Dedifferentiated amniotic fluid mesenchymal stem cell (primary cell): ENCODE measurements around the gene CTNNA2.

Experiments
- DNase-seq: peaks from one replicate; pipeline ENCODE4 v3.0.0-alpha.2; 2016; ENCODE audit errors: extremely low spot score

The CTNNA2 gene

GRCh38 chr2:80482276-80482675, 969.4 kb downstream of the CTNNA2 start:
- DNase-seq, result no peak

DNA sequence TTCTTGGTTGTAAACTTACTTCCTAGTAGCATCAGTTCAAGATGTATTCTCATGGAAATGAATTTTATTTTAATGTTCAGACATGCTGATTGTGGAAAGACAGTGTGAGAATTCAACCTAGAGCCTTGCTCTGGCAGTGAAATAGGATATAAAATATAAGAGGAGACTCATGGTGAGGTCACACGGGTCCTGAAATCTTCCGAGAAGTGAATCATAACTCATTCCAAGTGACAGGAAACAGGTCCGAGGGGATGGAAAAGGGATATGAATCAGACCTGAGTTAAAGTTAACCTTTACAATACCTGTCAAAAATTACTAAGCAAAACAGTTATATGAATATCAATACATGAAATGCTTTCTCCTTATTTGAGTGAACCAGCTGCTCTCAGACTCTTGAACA, 976.9 kb downstream of the CTNNA2 start:
- no peak for DNase-seq

- no peak for DNase-seq
Observed at GRCh38 chr2:80490964-80491363, 978.1 kb downstream of the CTNNA2 start.

- DNase-seq, result no peak
Observed at GRCh38 chr2:80496346-80496745, 983.5 kb downstream of the CTNNA2 start.

- DNase-seq, result no peak
Observed at GRCh38 chr2:80496775-80497174, 983.9 kb downstream of the CTNNA2 start.

- no peak for DNase-seq
Observed at GRCh38 chr2:80499095-80499494, 986.2 kb downstream of the CTNNA2 start.

- no peak for DNase-seq
Observed at GRCh38 chr2:80501874-80502624, 989.2 kb downstream of the CTNNA2 start.

GRCh38 chr2:80506563-80506962, 993.7 kb downstream of the CTNNA2 start:
- no peak for DNase-seq

DNA sequence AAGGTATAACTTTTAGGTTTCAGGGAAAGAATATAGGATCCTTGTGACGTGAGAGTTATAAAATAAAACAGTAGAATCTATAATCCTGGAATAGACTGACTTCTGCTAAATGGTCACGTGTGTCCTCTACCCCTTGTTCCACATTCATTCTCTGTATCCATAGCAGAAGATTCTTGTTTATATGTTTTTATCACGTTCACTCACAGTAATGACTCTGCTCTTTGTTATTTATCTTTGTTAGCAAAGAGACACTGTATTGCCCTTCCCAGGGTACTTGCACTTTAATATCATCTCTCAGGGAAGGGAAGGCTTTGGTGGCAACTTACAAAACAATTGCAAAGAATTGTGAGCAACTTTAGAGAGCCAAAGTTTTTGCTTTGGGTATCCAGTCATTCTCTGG, 997.9 kb downstream of the CTNNA2 start:
- DNase-seq, result no peak

DNA sequence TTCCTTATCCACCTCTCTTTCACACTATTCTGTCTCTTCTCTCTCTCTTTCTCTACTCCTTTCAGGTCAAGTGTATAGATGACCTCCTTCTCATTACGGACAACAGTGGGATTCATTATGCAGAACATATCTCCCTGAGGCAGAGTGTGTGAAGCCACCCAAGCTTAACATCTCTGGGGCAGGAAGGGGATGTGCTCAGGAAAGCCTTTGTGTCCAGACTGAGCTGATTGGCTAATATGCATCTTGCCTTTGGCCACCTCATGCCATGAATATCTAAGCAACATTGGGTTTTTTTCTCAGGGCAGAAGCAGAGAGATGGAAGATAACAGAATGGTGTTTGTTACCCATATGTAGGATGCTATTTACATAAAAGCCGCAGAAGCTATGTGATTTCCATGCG, 1003.1 kb downstream of the CTNNA2 start:
- no peak for DNase-seq

- no peak for DNase-seq
Observed at GRCh38 chr2:80517316-80517715, 1004.5 kb downstream of the CTNNA2 start.

DNA sequence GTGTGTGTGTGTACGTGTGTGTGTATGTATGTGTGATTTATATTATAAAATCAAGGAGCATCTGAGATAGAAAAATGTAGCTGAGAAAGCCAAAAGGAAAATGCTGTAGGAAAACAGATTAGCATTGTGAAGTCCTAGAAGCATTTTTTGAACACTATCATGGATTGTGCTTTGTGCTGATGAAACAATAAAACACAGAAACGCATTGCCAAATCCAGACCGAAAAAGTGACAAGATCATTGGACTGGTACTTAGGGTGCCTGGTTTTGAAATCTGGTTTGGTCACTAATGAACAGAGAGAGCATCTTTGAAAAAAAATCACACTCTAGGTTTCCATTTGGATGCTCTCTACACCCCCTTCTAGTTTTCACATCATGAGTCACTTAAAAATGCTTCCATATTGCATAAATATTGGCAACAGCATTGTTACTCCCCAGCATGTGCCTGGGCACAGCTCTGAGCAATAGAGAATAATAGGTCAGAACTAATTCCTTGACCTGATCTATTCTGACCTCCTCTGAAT, 1006.3 kb downstream of the CTNNA2 start:
- no peak for DNase-seq

- DNase-seq, result no peak
Observed at GRCh38 chr2:80519699-80520291, 1006.9 kb downstream of the CTNNA2 start.

DNA sequence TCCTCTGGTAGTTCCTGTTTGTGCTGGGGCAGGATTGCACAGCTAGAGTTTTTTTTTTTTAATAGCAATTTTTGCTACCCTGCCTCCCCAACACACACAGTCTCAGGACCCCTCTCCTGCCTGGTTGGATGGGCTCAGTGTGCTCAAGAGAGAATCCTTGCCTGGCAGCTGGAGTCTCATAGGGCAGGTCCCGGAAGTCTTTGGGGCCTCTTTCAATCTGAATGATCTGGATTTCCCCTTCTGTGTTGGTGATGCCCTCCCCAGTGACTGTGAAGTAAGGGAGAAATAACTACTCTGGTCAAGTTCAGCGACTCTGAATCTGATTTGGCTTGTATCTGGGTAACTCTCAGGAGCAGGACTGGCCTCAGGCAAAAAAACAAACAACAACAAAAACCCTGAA, 1012.3 kb downstream of the CTNNA2 start:
- no peak for DNase-seq

- DNase-seq, result no peak
Observed at GRCh38 chr2:80527119-80527518, 1014.3 kb downstream of the CTNNA2 start.

- DNase-seq, result no peak
Observed at GRCh38 chr2:80529466-80530165, 1016.8 kb downstream of the CTNNA2 start.

DNA sequence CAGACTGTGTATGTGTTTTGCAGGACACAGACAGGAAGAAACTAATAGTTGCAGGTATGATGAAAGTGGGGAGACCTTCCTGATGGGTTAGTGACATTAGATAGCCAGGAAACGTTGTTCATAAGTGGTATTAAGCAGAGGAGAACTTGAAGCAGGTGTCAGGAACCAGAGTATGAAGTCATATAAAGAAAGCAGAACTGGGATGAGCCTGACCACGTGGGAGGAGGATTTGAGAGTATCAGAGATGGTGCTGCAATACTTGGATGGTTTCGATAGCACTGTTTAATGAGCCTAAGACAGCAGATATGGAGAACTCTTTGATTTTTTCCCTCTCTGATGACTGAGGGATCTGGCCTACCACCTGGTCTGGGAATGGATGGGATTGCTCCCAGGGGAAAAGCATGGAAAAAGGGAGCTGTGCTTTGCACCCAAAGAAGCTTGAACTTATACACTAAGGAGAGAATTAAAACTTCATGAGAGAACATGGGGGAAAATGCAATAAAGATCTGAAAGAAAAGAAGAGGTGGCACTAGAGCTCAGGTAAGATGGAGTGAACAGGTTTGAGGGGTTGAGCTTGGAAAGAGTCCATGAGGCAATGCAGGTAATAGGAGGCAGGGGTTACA, 1017.7 kb downstream of the CTNNA2 start:
- DNase-seq, result no peak

GRCh38 chr2:80531319-80531718, 1018.5 kb downstream of the CTNNA2 start:
- no peak for DNase-seq

DNA sequence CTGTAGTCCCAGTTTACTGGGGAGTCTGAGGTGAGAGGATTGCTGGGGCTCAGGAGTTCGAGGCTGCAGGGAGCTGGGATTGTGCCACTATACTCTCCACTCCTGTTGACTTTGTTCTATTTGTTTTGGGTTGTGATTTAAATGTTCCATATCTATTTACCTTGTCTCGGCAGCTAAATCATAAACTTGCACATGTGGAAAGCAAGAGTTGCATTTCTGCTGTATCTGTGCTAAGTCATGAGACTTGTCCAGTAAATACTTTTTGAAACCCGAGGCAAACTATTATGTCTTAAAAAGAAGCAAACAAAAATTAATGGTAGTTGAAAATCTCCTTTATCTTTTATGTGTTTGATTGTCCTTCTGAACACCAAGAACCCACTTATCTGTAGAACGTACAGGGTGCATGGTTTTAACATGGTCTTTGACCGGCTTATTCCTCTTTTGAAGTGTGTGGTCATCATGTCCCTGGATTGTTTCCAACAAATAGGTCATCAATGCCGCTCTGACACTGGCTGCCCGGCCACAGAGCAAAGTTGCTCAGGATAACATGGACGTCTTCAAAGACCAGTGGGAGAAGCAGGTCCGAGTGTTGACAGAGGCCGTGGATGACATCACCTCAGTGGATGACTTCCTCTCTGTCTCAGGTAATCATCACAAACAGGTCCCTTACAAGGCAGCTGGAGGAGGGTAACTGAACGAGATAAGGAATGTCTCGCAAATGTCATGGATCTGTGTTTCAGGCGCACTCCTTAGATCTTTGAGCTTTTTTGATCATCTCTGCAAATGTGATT, 1032.8 kb downstream of the CTNNA2 start:
- no peak for DNase-seq

DNA sequence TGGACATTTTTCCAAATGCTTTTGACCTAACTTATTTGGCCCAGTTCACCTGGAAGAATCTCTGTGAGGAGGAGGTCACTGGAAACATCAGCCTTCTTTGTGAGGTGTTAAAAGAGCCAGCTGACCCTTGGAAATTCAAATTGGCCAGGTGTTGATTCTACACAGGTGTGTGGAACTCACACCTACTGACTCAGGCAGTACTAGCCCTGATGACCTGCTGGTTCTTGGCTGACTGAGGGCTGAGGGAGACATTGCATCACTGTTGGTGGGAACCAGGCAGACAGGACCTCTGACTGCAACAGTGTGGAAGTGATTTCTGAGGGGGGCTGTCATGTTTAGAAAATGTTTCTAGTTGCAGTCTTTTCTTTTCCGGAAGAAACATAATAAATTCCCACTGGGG, 1033.9 kb downstream of the CTNNA2 start:
- no peak for DNase-seq

DNA sequence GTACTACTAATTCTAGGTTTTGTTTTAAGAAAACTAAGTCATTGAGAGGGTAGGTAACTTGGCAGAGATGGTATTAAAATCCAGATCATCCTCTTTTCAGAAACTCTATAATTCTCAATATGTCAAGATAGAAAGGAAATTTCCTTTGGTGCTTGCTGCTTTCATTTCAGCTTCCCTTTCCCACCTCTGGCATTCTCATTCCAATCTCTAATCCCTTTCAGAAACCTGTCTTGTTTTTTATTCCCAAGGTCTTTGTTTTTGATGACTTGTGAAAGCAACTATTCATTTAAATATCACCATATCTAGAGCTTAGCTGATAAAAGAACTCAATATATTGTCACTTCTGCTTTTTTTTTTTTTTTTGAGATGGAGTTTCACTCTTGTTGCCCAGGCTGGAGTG, 1034.5 kb downstream of the CTNNA2 start:
- no peak for DNase-seq

- DNase-seq, result no peak
Observed at GRCh38 chr2:80548469-80548868, 1035.6 kb downstream of the CTNNA2 start.
